Activated CD8-positive, alpha-beta memory T cell treated with anti-CD3 and anti-CD28 coated beads, Interleukin-2, amount 50 U/mL, for 1 hour (primary cell): ENCODE data around the gene FSD2.
"Not testable (repeated sequence)": the region's sequence is repeated elsewhere in the genome, so short reads cannot be mapped to it uniquely, and the experiment has no call there.

Experiments
- DNase-seq: peaks from one replicate; pipeline ENCODE4 v3.0.0-alpha.2; 2020; ENCODE audit errors: extremely low read depth

The FSD2 gene

GRCh38 chr15:82731527-82731926 is 74.3 kb downstream of the FSD2 start:
- DNase-seq: no peak

GRCh38 chr15:82730022-82730530 is 75.8 kb downstream of the FSD2 start:
- DNase-seq: no peak

GRCh38 chr15:82726816-82727215 is 79.1 kb downstream of the FSD2 start:
- no peak for DNase-seq

- no peak for DNase-seq
Measured at GRCh38 chr15:82715003-82715402, 90.9 kb downstream of the FSD2 start.

- DNase-seq: no peak
Measured at GRCh38 chr15:82714016-82714415, 91.9 kb downstream of the FSD2 start.

- no peak for DNase-seq
Measured at GRCh38 chr15:82712036-82712435, 93.8 kb downstream of the FSD2 start.

- DNase-seq: no peak
Measured at GRCh38 chr15:82710926-82711490, 94.9 kb downstream of the FSD2 start.

- DNase-seq: no peak
Measured at GRCh38 chr15:82710208-82710555, 95.7 kb downstream of the FSD2 start.

GRCh38 chr15:82709421-82710207 is 96.3 kb downstream of the FSD2 start, which contains the start of gene AP3B2:
Gene AP3B2 (minus strand): TSS chr15:82709875. CDS start chr15:82709706, 169 bp downstream.
- peak; percentile 8 for DNase-seq

- DNase-seq: no peak
Measured at GRCh38 chr15:82709081-82709420, 96.8 kb downstream of the FSD2 start.

- not testable (repeated sequence) for DNase-seq
Measured at GRCh38 chr15:82705856-82706255, 100.0 kb downstream of the FSD2 start.
